HUDEP-2 (cell line): Measurements from ENCODE around the gene HMX1.

Experiments used
- DNase-seq, 76 experiments: peaks; one replicate each; lab custom pipeline; 2025; ENCODE audit not compliant: unreplicated experiment in 76 of 76; lab: John Stamatoyannopoulos, UW

The HMX1 gene

GRCh38 chr4:8857766-8858700, 13.6 kb downstream of the HMX1 start:
- no peak for DNase-seq

GRCh38 chr4:8856835-8857621, 14.6 kb downstream of the HMX1 start:
- no peak for DNase-seq

GRCh38 chr4:8855818-8856245, 15.8 kb downstream of the HMX1 start:
- no peak for DNase-seq

GRCh38 chr4:8854931-8855330, 16.7 kb downstream of the HMX1 start:
- DNase-seq = no peak

GRCh38 chr4:8854016-8854415, 17.6 kb downstream of the HMX1 start:
- DNase-seq = no peak

- no peak for DNase-seq
These were observed 18.4 kb downstream of the HMX1 start for GRCh38 chr4:8853249-8853648.

- DNase-seq = no peak
These were observed 19.4 kb downstream of the HMX1 start for GRCh38 chr4:8852118-8852704.

- no peak for DNase-seq
These were observed 20.1 kb downstream of the HMX1 start for GRCh38 chr4:8851321-8852117.

GRCh38 chr4:8850830-8851188, 20.8 kb downstream of the HMX1 start:
- no peak for DNase-seq

GRCh38 chr4:8850074-8850829, 21.4 kb downstream of the HMX1 start:
- no peak for DNase-seq

GRCh38 chr4:8849266-8850073, 22.2 kb downstream of the HMX1 start:
- peak in 1 of 76 experiments; percentile 13 for DNase-seq

- no peak for DNase-seq
These were observed 23.0 kb downstream of the HMX1 start for GRCh38 chr4:8848507-8849265.

- DNase-seq = no peak
These were observed 23.9 kb downstream of the HMX1 start for GRCh38 chr4:8847764-8848163.

GRCh38 chr4:8847331-8847730, 24.3 kb downstream of the HMX1 start:
- no peak for DNase-seq

- DNase-seq = no peak
These were observed 24.8 kb downstream of the HMX1 start for GRCh38 chr4:8846826-8847225.

- DNase-seq = no peak
These were observed 25.5 kb downstream of the HMX1 start for GRCh38 chr4:8846046-8846720.

GRCh38 chr4:8844976-8845690, 26.5 kb downstream of the HMX1 start:
- no peak for DNase-seq
